ENCODE measurements around the gene GUK1.
A peak's percentile ranks its signal among the peaks of the same experiment; 100 is the strongest.
"Not testable (repeated sequence)": the region's sequence is repeated elsewhere in the genome, so short reads cannot be mapped to it uniquely, and the experiment has no call there.

The GUK1 gene

DNA sequence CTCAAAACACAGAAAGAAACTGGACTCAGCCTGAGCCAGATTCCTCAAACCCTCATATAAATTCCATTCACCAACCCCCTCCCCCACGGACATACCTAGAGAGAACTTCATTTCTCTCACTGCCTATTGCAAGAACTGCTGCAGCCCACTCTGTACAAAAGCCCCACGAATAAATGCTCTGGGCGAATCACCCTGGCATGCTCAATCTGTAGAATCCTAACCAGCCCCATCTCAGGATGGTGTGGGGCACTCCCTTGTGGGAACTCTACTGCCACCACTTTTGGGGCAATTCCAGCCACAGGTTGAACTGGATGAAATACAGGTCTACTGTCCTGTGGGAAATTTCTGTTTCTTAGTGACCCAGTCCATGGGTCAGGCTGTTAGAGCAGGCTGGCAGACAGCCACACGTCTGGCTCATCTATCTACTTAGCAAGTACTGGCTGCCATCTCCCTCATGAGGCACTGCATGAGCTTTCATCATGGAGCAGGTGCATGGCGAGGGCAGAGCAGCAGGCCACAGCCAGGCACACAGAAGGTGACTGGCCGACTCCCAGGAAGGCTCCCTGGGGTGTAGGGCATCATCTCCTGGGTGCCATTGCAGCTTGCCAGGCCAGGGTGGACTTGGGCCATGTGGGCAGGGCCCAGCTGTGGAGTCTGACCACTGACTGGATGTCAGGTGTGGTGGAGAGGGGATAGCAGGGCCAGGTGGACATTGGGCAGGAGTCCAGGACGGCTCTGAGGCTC is 35.4 kb upstream of the GUK1 start:
- DNase-seq (ENCODE audit: low read depth): no peak

DNA sequence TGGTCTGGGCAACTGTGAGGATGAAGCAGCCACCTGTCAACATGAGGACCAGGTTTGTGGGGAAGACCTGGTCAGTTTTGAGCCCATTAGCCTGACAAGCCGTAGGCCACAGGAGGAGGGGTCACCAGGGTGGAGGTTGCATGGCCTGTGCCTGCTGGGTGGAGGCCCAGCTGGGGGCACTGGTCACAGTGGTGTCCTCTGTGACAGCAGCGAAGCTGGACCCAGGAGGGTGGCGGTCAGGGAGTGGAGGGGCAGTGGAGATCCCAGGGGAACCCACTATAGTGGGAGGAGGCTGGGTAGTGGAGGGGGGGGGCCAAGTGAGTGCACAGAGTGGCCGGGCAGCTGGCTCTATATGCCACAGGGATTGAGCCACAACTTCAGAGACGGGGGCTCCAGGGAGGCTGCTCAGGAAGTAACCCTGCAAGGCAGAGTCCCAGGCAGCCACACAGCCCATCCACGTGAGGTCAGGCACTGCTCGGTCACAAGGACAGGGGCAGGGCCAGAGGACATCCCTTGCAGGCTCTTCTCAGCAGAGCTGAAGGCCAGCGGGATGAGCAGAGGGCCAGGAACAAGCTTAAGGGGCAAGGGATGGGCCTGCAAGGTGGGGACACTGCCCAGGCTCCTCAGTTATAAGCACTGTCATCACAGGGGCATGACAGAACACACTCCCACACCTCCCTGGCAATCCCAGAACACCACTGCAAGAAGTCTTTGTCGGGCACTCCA is 34.6 kb upstream of the GUK1 start:
- no peak for DNase-seq (ENCODE audit: low read depth)

DNA sequence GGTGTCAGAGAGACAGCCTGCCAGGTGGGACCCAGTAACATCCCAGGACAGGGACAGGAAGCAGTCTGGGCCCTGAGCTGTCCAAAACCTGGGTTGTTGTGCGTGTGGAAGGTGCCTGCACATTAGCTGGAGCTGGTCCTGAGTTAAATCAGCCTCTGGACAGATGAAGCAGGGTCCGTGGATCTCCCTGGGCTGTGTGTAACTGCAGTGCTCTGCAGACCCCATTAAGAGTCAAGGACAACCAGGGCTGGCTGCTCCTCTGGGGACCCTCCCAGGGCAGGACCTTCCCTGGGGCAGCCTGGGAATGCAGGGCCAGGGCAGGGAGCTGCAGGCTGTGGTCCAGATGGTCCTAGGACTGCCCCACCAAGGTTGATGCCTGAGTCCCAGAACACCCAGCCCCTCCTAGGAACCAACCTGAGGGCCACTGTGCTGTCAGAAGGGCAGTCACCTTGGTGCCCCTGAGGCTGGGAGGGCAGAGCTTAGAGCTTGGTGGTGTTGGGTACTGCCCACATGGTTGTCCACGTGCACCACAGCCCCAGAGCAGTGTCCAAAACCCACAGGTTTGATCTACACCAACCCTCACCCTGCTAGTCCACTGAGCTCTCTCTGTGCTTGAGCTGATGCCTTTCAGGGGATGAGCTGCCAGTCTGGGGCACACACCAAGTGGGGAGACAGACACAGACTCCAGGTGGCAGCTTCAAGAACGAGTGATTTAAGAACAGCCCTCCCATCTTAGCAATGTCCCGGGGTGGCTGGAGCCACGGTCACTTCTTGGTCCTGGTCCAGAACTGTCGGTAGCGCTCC is 33.9 kb upstream of the GUK1 start:
- DNase-seq (ENCODE audit: low read depth): no peak

DNA sequence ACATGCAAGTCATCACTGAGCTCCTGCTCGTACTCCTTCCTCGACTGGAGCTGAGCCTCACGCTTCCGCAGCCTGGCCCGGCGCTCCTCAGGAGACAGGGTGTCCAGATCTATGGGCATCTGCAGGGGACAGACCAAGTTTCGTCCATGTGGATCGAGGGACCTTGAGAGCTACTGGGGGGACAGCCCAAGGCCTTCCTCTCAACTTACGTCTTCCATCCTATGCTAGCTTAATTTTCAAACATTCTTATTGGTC is 33.4 kb upstream of the GUK1 start:
- no peak for DNase-seq (ENCODE audit: low read depth)

DNA sequence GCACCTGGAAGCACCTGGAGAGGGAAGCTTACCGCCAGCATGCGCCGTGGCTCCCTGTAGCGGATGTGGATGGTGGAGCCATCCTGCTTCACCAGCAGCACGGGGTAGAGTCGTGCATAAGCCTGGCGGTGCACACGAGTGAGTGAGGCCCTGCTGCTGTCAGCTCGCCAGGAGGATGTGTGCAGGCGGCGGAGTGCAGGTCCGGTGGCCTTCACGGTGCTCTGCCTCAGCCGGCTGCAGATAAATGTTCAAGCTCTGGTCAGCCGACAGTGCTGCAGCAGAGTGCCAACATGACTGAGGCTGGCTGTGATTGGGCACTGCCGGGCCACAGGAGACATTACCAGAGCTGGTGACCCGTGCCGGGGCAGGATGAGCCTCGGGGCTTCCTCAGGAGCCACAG is 32.4 kb upstream of the GUK1 start:
- no peak for DNase-seq (ENCODE audit: low read depth)

DNA sequence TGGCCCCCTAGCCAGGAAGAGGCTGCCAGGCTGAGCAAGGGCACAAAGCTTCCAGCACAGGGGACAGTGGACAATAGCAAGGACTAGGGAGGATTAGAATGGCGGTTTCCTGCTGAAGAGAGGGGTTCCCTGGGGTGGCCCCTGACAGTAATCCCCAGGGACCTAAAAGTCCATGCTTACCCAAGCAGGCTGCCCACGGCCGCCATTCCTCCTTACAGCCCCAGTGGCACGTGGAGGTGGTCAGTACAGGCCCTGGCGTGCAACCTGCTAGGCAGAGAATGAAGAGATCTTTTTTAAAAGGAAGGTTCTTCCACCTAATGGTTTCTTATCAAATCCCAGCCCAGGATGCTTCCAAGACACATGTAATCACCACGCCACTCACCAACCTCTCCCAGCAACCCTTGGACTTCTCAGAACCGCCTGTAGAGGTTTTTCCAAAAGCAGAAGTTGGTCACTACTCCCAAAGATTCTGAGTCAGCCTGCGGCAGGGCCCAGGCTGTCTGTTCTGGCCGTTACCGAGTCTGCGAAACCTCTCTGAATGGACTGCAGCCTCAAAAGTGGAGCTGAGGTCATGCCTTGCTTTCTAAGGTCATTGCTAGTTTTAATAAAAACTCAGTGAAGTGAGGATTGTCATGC is 31.9 kb upstream of the GUK1 start:
- no peak for DNase-seq (ENCODE audit: low read depth)

DNA sequence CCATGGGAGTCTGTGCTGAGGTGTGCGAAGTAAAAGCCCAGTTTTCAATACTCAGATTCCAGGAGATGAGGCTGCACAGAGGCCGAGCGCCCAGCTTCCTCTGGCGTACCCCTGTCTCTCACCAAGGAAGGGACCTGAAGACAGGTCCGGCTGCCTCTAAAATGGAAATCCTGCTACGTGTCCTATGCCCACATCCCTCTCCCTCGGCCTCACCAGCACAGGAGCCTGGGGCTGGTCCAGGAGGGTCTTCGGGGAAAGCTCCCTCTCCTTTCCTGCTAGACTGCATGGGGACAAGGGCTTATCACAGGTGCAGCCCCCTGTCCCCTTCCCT is 31.4 kb upstream of the GUK1 start:
- no peak for DNase-seq (ENCODE audit: low read depth)

DNA sequence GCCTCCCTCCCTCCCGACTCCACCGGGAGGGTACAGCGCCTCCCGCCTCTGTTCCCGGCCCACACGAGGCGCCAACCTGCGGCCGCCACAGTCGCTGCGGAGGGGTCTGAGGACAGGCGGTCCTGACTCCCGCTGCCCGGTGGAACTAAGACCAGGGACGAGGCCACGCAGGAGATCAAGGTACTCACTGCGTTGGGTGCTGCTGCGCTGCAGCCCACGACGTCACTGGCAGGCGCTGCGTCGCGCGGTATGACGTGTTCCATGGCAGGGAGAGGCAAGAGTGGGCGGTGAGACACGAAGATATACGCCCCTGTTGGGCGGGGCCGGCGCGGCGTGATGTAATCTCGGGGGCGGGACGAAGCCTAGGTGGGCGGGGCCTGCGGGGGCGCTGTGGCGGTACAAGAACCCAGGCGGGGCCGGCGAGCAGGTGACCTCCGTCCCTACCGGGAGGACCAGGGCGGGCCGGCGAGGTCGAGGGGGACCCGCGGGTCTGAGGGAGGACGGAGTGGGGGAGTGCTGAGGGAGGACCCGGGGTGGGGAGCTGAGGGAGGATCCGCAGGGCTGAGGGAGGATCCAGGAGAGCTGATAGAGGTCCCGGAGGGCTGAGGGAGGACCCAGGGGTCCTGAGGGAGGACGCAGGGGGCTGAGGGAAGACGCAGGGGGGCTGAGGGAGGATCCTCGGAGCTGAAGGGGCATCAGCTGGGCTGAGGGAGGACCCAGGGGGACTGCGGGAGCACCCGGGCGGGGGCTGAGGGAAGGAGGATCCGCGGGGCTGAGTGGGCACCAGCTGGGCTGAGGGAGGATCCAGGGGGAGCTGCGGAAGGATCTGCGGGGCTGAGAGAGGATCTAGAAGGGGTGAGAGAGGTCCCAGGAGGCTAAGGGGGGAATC is 30.8 kb upstream of the GUK1 start, which contains the start of gene MRPL55:
Gene MRPL55, minus strand, starts transcription at position 227 of the 889 bp plus-strand sequence. CDS start 1,039 bp downstream, outside the sequence.
- peak; percentile 89 for DNase-seq (ENCODE audit: low read depth)

DNA sequence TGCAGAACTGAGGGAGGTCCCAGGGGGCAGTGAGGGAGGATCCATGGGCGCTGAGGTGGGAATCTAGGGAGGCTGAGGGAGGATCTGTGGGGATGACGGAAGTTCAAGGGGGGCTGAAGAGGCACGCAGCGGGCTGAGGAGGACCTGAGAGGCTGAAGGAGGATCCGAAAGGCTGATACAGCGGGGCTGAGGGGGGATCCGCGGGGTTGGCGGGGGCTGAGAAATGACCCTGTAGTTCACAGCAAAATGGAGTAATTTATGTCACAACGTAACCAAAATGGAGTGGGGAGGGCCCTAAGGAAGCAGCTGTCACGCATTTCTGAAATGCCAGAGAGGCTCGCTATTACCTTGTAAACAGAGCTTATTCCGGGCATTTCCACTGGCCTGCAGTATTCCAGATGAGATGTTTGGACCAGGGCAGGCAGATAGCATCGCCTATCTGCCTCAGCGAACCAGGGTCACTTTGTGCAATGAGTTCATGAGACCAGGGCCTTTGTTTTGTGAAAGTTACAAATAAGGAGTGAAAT is 30.1 kb upstream of the GUK1 start:
- DNase-seq (ENCODE audit: low read depth): no peak

DNA sequence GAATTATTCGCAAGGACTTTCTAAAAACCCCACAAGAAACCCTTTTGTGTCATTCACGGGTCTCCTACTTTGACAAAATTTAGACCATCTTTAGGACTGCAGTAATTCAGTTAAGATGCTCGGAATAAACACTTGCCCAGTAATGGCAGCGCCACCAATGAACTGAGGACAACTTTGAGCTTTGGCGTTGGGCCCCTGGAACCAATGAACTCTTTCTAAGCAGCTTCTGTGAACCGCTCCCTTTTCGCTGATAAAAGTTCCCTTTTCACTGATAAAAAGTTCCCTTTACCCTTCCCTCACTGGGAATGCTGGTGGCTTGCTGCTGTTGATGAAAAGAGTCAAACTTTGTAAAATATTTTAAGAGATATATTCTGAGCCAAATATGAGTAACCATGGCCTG is 29.5 kb upstream of the GUK1 start:
- DNase-seq (ENCODE audit: low read depth): no peak

DNA sequence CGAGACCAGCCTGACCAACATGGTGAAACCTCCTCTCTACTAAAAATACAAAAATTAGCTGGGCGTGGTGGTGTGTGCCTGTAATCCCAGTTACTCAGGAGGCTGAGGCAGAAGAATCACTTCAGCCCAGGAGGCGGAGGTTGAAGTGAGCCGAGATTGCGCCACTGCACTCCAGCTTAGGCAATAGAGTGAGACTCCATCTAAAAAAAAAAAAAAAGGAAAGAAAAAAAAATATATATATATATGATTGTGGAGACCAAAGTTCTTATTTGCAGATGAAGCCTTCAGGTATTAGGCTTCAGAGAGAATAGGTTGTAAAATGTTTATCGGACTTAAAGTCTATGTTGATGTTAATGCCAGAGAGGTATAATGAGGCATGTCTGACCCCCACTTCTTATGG is 28.8 kb upstream of the GUK1 start:
- not testable (repeated sequence) for DNase-seq (ENCODE audit: low read depth)

DNA sequence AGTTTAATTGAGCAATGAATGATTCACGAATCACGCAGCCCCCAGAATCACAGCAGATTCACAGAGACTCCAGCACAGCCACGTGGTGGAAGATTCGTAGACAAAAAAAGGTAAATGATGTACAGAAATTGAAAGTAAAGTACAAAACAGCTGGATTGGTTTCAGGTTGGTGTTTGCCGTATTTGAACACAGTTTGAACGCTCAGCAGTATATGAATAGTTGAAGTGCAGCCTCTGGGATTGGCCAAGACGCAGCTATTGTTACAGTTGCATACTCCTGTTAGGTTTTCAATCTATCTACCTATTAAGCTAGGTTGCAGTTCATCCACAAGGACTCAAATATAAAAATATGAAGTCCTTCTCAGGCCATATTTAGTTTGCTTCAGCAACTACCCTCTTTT is 27.9 kb upstream of the GUK1 start:
- DNase-seq (ENCODE audit: low read depth): no peak

DNA sequence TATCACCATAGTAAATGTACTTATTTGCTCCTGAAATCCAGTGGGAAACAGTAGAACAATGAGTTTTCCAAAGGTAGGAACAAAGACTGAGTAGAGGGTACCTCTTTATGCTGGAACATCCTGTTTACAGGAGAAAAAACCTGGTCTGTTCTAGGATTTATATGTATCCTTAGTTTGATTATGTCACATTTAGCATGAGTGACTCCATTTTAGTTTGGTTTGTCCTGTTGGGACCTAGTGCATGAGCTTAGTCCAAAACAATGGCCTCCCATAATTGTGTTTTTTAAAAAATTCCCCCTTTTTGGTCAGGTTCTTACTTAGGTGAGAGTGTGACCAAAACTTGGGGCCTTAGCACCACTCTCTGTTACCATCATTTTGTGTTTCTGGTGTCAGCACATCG is 27.5 kb upstream of the GUK1 start:
- no peak for DNase-seq (ENCODE audit: low read depth)

DNA sequence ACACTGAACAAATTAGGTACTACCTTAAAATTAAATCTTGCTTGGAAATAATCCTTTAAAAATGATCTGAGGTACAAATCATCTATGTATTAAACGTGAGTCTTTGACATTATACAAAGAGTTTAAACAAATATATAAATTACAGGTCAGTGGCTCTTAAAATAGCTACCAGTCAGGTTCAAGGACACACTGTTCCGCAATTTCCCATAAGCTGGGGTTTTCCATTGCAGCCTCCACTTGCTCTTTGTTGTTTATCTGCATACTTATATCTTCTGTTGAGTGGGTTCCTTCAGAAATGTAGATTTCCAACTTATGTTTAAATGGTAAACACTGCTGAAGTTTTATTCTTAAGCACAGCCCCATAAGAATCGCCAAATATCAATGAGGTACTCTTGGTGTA is 25.3 kb upstream of the GUK1 start:
- DNase-seq (ENCODE audit: low read depth): no peak

DNA sequence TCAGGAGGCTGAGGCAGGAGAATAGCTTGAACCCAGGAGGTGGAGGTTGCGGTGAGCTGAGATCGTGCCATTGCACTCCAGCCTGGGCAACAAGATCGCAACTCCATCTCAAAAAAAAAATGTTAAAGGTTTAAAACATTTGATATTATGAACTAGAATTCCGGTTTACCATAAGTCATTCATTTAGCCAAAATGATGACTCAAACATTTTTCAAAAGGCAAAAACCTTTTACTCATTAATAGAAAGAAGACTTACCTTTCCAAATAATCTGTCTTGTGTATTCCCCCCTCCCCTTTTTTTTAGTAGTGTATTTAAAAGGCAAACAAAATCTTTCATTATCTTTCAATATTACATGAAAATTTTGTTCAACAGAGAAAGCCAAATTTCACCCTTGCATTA is 22.7 kb upstream of the GUK1 start:
- no peak for DNase-seq (ENCODE audit: low read depth)

DNA sequence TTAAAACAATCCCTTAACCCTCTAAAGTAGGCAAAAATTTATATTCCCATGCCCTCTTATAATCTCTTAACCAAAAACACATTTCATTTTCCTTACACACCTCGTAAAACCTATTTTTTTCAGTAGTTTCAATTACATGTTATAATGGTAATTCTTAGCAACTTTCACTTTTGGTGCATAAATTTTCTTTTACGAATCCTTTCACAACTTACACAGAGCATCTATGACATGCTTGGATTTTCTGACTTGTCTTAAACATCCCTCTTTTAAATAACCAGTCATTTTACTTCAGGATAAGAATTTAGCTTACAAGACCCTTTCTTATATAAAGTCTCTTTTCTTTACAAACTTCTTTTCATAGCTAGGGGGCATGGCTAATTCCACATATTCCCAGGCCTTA is 22.0 kb upstream of the GUK1 start:
- DNase-seq (ENCODE audit: low read depth): no peak

DNA sequence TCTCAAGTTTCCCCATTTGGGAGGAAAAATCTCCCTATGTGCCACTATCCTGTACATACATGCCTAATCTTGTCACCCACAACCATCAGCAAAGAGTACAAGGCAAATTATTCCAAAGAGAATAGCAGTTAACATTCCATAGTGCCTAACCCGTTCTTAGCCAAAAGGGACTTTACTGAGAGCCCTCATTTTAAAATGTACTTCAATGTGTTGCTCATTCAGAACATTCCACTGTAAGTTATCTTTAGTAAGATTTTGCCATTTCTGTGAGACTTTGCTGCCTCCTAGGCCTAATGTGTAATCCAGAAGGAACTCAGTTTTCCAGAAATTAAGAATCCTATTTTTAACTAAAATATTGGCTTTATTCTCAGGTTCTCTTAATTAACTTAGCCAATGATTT is 19.7 kb upstream of the GUK1 start:
- DNase-seq (ENCODE audit: low read depth): no peak

DNA sequence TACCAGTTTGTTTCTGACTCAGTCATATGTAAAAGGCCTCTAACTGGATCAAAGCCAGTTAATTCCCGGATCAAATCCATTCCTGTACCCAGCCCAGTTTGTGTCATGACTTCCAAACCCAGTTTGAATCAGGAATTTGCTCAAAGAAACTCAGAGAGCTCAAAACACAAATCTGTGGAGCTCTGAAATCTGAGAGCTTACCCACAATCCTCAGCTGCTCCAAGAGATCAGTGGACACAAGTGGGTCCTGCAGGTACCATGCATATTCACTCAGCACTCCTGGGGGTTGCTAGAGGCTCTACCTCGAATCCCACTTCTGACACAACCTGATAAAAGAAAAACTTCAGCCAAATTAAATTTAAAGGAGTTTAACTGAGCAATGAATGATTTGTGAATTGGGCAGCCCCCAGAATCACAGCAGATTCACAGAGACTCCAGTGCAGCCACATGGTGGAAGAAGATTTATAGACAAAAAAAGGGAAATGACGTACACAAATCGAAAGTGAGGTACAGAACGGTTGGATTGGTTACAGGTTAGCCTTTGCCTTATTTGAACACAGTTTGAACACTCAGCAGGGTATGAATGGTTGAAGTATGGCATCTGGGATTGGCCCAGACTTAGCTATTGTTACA is 19.1 kb upstream of the GUK1 start:
- DNase-seq (ENCODE audit: low read depth): no peak

DNA sequence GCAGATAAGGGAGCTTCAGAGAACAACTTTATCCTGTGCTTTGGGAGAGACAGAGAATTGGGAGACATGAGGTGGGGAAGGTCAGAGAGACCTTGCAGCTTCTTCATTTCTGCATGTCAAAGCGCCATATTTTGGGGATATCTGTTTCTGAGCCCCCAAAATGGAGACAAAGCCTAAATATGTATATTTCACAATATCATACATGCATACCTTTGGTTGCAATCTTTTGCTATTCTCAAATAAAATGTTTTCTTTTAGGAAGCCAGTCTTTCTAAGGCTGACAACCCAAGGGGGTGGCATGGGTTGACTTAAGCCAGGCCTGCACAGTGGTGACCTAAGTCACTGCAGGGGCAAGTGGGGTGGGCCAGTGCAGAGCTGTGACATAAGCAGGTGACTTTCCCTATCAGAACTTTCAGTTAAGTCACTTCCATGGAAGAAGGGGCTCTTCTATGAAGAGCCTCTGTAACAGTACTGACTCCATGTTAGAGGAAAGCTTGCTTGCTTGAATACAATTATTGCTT is 17.1 kb upstream of the GUK1 start:
- no peak for DNase-seq (ENCODE audit: low read depth)

DNA sequence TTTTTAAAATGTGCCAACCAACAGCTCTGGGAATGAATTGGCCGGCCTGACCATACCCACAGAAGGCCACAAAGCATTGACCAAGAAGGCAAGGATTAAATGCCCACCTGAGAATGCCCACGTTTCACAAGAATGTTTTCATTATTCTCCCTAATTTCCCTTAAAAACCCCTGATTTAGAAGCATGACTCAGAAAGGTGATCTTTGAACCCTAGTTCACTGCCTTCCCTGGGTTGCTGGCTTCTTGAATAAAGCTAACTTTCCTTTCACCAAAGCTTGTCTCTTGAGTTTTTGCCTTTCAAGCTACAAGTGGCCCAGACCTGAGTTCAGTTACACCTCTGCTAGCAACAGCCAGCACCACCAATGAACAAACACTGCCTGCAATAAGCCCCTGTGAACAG is 16.6 kb upstream of the GUK1 start:
- no peak for DNase-seq (ENCODE audit: low read depth)

DNA sequence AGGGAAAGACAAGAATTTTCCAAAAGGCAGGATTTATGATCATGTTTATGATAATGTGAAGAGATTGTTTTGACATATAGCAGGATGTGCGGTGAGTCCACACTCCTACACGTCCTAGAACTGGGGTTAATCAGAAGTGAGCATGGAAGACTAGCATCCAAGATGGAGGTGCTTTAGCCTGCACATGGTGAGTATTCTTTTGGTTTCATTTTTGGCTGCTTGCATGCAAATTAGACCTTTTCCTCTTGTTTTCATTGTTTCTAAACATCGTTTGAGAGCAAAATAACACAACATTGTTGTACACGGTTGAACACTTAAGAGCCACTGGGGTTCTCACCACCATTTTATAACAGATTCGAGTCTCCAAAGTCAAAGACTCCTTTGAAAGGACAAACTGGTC is 14.9 kb upstream of the GUK1 start:
- DNase-seq (ENCODE audit: low read depth): no peak
